K562 (cell line): Measurements from ENCODE around the gene NKX2-1. TPM values are rescaled to one million over a fixed set of nuclear protein-coding genes. Genes with fewer than 3 reads are reported as not detected.

Experiments used
- ATAC-seq: fragments of 200-7000 bp; cut with Tn5 transposase; 3 replicates; pipeline ENCODE4 v1.9.1; 2020; ENCODE audit warnings: moderate library complexity
- BruUV-seq: library from RNA; stranded (reverse); fragments of 400-500 nt; replicated peaks from 2 replicates; lab custom pipeline; 2021; lab: Mats Ljungman, UMichigan
- CTCF ChIA-PET: fragments of 300-600 bp; formaldehyde crosslinking; extraction: SDS; loops from one replicate; lab custom pipeline; 2021; ENCODE audit warnings: low intra/inter-chr PET ratio; lab: Yijun Ruan, JAX
- POLR2A ChIA-PET: fragments of 300-600, 350-650 bp; sonication (Branson Sonifier 250); formaldehyde crosslinking; extraction: SDS; loops from one replicate; lab custom pipeline; 2021; ENCODE audit warnings: antibody characterized with exemption, inconsistent platforms; lab: Yijun Ruan, JAX
- DNase-seq, 4 experiments: peaks; one replicate each; pipeline versions ENCODE4 v3.0.0 to v3.0.0-alpha.2; 2011 to 2018; ENCODE audit warnings: low spot score in 3 of 4, mixed read lengths in 3 of 4; ENCODE audit errors: extremely low read depth in 1 of 4
- FAIRE-seq: peaks from 2 replicates; lab custom pipeline; 2011; peaks lifted over from hg19 to GRCh38; lab: Jason Lieb, UNC
- H2AFZ ChIP-seq: 2 replicates; pipeline ENCODE4 v1.6.0; 2011; ENCODE audit warnings: low read depth, low read length, control low read depth, inconsistent platforms
- H3K27ac ChIP-seq: fragments of 200-600 bp; 3 replicates; pipeline ENCODE4 v1.8.0; 2011; ENCODE audit warnings: low read depth, mild to moderate bottlenecking, control low read depth, inconsistent platforms, low read length, moderate library complexity, mixed read lengths; ENCODE audit errors: extremely low read depth
- H3K27me3 ChIP-seq, 2 experiments: fragments of 300-600 bp in 1 of 2; 2 replicates in 1 of 2; 3 replicates in 1 of 2; pipeline versions ENCODE4 v1.6.0 to v1.8.0; 2011; ENCODE audit warnings: inconsistent platforms in 2 of 2, low read length in 2 of 2, mild to moderate bottlenecking in 1 of 2, mixed read lengths in 1 of 2, moderate library complexity in 1 of 2; ENCODE audit not compliant: control insufficient read depth in 2 of 2, insufficient read depth in 2 of 2
- H3K36me3 ChIP-seq: fragments of 300-600 bp; 3 replicates; pipeline ENCODE4 v1.8.0; 2011; ENCODE audit warnings: mild to moderate bottlenecking, low read length, inconsistent platforms; ENCODE audit not compliant: control insufficient read depth, insufficient read depth
- H3K4me1 ChIP-seq, 2 experiments: fragments of 200-600 bp in 1 of 2; replicated peaks in 1 of 2; 2 replicates in 1 of 2; 3 replicates in 1 of 2; pipeline versions ENCODE4 v1.5.1 to v1.8.0; 2011; ENCODE audit warnings: inconsistent platforms in 2 of 2, low read length in 2 of 2, mild to moderate bottlenecking in 1 of 2, mixed read lengths in 1 of 2, moderate library complexity in 1 of 2; ENCODE audit not compliant: control insufficient read depth in 2 of 2, insufficient read depth in 2 of 2
- H3K4me2 ChIP-seq: 2 replicates; pipeline ENCODE4 v1.6.1; 2011; ENCODE audit warnings: low read length, control low read depth, inconsistent platforms, mixed read lengths; ENCODE audit not compliant: insufficient read depth
- H3K4me3 ChIP-seq: fragments of 200-600 bp; sonication (generic), shearing (Covaris generic); 2 replicates; pipeline ENCODE4 v1.5.1; 2016; ENCODE audit warnings: control low read depth, inconsistent platforms
- H3K79me2 ChIP-seq: fragments of 200-600 bp; 3 replicates; pipeline ENCODE4 v1.8.0; 2011; ENCODE audit warnings: low read length, inconsistent platforms; ENCODE audit not compliant: control insufficient read depth, insufficient read depth
- H3K9ac ChIP-seq, 2 experiments: 2 replicates each; pipeline versions ENCODE4 v1.6.0 to v1.6.1; 2011; ENCODE audit warnings: low read depth in 2 of 2, low read length in 2 of 2, control low read depth in 1 of 2, inconsistent platforms in 1 of 2, mild to moderate bottlenecking in 1 of 2, mixed read lengths in 1 of 2; ENCODE audit not compliant: insufficient read depth in 1 of 2
- H3K9me1 ChIP-seq: one replicate; pipeline ENCODE4 v1.6.0; 2011; ENCODE audit warnings: inconsistent platforms, mild to moderate bottlenecking, low read length, moderate library complexity; ENCODE audit not compliant: control insufficient read depth, insufficient read depth
- H3K9me3 ChIP-seq: replicated peaks from 2 replicates; pipeline ENCODE4 v1.5.1; 2011; ENCODE audit warnings: low read depth, low read length, inconsistent platforms; ENCODE audit not compliant: control insufficient read depth, insufficient read depth
- H4K20me1 ChIP-seq: replicated peaks from 2 replicates; pipeline ENCODE4 v1.6.1; 2011; ENCODE audit warnings: low read length, inconsistent platforms, mixed read lengths; ENCODE audit not compliant: control insufficient read depth, insufficient read depth
- HMGXB4 ChIP-seq: sonication (generic); formaldehyde crosslinking; IDR thresholded peaks from 2 replicates; pipeline ENCODE4 v1.8.1; 2023; ENCODE audit warnings: mild to moderate bottlenecking, missing genetic modification reagents
- JUNB ChIP-seq: fragments of 450-650 bp; formaldehyde crosslinking; conservative IDR thresholded peaks from 2 replicates; pipeline ENCODE4 v1.4.0; 2020; ENCODE audit warnings: mild to moderate bottlenecking
- KLF10 ChIP-seq: fragments of 250-450 bp; sonication (Bioruptor Pico); IDR thresholded peaks from 2 replicates; pipeline ENCODE4 v1.6.1; 2021; ENCODE audit warnings: matching md5 sums
- POU5F1 ChIP-seq: fragments of 150-350 bp; IDR thresholded peaks from 2 replicates; pipeline ENCODE4 v1.6.1; 2014; ENCODE audit warnings: borderline replicate concordance, low read length, low read depth, mild to moderate bottlenecking; ENCODE audit not compliant: partially characterized antibody
- WGBS: fragments of 100-300 bp; shearing (Covaris generic); methylation state at CpG from one replicate; pipeline ENCODE4 v1.1.6; 2016; ENCODE audit warnings: low coverage, mixed read lengths; ENCODE audit not compliant: insufficient coverage; ENCODE audit errors: missing lambda C conversion rate; 5-methylcytosine and 5-hydroxymethylcytosine counted together
- in situ Hi-C: fragments of 300-500 bp; cut with MboI; formaldehyde crosslinking; loops from 4 replicates; pipeline ENCODE4 v1.15.0; 2018; ENCODE audit warnings: inconsistent platforms, mixed read lengths
- intact Hi-C: fragments of 100-400 bp; cut with micrococcal nuclease; formaldehyde crosslinking; loops from 2 replicates; pipeline ENCODE4 v1.14.2; 2022
- polyA plus RNA-seq, 8 experiments: library from polyadenylated mRNA; depleted of rRNA in 4 of 8; stranded (reverse) in 5 of 8; unstranded in 3 of 8; fragments of >200 nt; fragmentation: Nextera tagmentation in 2 of 8; fragmentation: Illumina TruSeq in 1 of 8; extraction: Ambion mirVana in 2 of 8; extraction: Trizol in 1 of 8; gene quantifications; 2 replicates each; pipeline versions ENCODE4 v1.2.1 to v1.2.3, GENCODE V29; 2011 to 2014; ENCODE audit warnings: inconsistent platforms in 1 of 8, missing spikeins in 1 of 8
- total RNA-seq, 7 experiments: library from RNA; depleted of rRNA in 6 of 7; stranded (reverse); fragments of >200 nt in 6 of 7; fragmentation: Illumina TruSeq in 2 of 7; extraction: Trizol in 2 of 7; gene quantifications; 2 replicates each; pipeline versions ENCODE4 v1.2.1 to v1.2.3, GENCODE V29; 2011 to 2021; ENCODE audit warnings: low replicate concordance in 1 of 7
- TF ChIP-seq, protein P1 (sequence below): fragments of 250-450 bp; sonication (Bioruptor Pico); IDR thresholded peaks from 2 replicates; pipeline ENCODE4 v1.4.0; 2020
- TF ChIP-seq, protein P2 (sequence below): sonication (generic); formaldehyde crosslinking; IDR thresholded peaks from 2 replicates; pipeline ENCODE4 v1.8.1; 2023; ENCODE audit warnings: missing genetic modification reagents, mild to moderate bottlenecking, borderline replicate concordance

The NKX2-1 gene
- total and polyA plus RNA-seq, 9 of the 15 experiments (the other 6 are each of a cell fraction or from before 2014, with no cell fraction given) = 0.11 TPM; not detected in 8

DNA sequence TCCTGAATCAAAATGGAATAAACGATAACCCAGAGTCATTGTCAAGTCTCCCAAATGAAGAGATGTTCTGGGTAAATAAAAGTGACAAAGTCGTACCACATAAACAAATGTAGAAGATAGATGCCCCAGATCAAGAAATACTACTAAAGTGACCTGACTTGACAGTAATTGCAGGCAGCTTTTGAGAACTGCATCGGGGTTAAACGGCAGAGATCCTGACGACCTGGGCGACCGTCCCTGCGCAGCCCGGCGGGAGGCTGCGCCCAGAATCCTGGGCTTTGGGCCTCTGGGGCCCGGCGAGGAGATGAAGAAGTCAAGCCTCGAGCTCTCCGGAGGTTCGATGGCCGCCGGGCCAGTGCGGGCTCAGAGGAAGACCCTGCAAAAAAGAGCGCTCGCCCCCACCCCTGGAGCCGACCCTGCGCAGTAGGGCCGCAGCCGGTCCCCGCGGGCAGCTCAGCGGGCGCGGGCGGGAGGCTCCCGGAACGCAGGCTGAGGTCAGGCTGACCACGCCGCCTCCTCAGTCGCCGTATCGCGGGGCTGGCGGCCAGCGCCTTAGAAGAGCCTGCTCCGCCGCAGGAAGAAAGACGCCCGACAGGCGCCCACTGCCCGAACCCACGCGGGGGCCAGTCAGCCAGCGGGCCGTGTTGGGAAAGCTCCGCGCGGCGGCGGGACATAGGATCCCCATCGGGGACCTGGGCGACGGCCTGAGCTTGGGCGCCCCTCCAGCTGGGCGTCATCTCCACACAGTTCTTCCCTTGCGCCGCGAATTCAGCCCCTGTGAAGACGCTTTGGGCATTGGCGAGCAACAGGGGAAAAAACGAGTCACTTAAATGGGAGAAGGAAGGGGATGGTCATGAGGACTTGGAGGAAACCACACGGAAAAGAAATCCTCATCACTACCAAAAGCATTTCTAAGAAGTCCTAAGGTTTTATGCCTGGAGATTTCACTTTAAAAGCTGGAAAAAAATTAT lies 16.0 kb downstream of the NKX2-1 start (continued):
- TF ChIP-seq, protein P1, sequence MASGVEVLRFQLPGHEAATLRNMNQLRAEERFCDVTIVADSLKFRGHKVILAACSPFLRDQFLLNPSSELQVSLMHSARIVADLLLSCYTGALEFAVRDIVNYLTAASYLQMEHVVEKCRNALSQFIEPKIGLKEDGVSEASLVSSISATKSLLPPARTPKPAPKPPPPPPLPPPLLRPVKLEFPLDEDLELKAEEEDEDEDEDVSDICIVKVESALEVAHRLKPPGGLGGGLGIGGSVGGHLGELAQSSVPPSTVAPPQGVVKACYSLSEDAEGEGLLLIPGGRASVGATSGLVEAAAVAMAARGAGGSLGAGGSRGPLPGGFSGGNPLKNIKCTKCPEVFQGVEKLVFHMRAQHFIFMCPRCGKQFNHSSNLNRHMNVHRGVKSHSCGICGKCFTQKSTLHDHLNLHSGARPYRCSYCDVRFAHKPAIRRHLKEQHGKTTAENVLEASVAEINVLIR (CRISPR knock-in tag) = no peak
- TF ChIP-seq KLF10 (CRISPR knock-in tag) (no peak), JUNB (CRISPR knock-in tag) (no peak)
- TF ChIP-seq, all 486 proteins: peak for 0

- Histone ChIP-seq H3K36me3 (no peaks in the 10 kb centered on the region), H2AFZ (no peak overlapping the region), H3K27ac (no peak overlapping the region), H3K27me3 (peaks cover 17 to 28% of the 10 kb centered on the region in 2 experiments), H3K9me1 (no peaks in the 10 kb centered on the region), H3K4me2 (no peak overlapping the region), H4K20me1 (no peaks in the 10 kb centered on the region), H3K79me2 (no peaks in the 10 kb centered on the region), H3K9ac (no peak overlapping the region), H3K4me1 (no peaks in the 10 kb centered on the region; a peak in 1 of 5 replicates), H3K9me3 (no peaks in the 10 kb centered on the region), H3K4me3 (no peak overlapping the region)
- 0% methylated on average over 2 of the region's 2 CpGs for WGBS
- POLR2A ChIA-PET = no interaction called here
- in situ Hi-C loops = no loop called here
- intact Hi-C loops = no loop called here
- FAIRE-seq (no peak), ATAC-seq (no peak), DNase-seq (no peak)
- no TSS peak for BruUV-seq
- CTCF ChIA-PET = no interaction called here
- TF ChIP-seq POU5F1 (no peak), HMGXB4 (CRISPR knock-in tag) (no peak)
- TF ChIP-seq, protein P2, sequence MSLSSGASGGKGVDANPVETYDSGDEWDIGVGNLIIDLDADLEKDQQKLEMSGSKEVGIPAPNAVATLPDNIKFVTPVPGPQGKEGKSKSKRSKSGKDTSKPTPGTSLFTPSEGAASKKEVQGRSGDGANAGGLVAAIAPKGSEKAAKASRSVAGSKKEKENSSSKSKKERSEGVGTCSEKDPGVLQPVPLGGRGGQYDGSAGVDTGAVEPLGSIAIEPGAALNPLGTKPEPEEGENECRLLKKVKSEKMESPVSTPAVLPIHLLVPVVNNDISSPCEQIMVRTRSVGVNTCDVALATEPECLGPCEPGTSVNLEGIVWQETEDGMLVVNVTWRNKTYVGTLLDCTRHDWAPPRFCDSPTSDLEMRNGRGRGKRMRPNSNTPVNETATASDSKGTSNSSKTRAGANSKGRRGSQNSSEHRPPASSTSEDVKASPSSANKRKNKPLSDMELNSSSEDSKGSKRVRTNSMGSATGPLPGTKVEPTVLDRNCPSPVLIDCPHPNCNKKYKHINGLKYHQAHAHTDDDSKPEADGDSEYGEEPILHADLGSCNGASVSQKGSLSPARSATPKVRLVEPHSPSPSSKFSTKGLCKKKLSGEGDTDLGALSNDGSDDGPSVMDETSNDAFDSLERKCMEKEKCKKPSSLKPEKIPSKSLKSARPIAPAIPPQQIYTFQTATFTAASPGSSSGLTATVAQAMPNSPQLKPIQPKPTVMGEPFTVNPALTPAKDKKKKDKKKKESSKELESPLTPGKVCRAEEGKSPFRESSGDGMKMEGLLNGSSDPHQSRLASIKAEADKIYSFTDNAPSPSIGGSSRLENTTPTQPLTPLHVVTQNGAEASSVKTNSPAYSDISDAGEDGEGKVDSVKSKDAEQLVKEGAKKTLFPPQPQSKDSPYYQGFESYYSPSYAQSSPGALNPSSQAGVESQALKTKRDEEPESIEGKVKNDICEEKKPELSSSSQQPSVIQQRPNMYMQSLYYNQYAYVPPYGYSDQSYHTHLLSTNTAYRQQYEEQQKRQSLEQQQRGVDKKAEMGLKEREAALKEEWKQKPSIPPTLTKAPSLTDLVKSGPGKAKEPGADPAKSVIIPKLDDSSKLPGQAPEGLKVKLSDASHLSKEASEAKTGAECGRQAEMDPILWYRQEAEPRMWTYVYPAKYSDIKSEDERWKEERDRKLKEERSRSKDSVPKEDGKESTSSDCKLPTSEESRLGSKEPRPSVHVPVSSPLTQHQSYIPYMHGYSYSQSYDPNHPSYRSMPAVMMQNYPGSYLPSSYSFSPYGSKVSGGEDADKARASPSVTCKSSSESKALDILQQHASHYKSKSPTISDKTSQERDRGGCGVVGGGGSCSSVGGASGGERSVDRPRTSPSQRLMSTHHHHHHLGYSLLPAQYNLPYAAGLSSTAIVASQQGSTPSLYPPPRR (CRISPR knock-in tag) = no peak
Observed at GRCh38 chr14:36502558-36503508, 17.2 kb downstream of the NKX2-1 start.
